ENCODE data around the gene KANSL1. TPM values are rescaled to one million over a fixed set of nuclear protein-coding genes. Genes with fewer than 3 reads are reported as not detected.

KANSL1 gene
- total and polyA plus RNA-seq, 10 of the 15 experiments (the other 5 are each of a cell fraction or from before 2014, with no cell fraction given): 4.7 to 60.6 (median 28.0) TPM

DNA sequence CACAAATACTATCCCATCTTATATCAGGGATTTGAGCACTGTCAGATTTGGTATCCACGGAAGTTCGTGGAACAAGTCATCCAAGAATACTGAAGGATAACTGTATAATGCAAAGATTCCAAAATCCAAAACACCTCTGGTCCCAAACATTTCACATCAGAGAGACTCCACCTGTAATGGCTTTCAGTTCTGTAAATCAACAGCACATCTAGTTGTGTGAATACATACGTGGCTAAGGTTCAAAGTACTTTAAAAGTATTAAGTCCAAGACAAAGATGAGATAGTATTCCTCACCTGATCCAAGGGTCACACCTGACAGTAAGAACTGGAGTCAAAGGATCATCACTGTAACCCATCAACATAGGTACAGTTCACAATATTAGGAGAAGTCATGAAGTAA lies 54.8 kb downstream of the KANSL1 start (continued):
- TF ChIP-seq, protein P1, sequence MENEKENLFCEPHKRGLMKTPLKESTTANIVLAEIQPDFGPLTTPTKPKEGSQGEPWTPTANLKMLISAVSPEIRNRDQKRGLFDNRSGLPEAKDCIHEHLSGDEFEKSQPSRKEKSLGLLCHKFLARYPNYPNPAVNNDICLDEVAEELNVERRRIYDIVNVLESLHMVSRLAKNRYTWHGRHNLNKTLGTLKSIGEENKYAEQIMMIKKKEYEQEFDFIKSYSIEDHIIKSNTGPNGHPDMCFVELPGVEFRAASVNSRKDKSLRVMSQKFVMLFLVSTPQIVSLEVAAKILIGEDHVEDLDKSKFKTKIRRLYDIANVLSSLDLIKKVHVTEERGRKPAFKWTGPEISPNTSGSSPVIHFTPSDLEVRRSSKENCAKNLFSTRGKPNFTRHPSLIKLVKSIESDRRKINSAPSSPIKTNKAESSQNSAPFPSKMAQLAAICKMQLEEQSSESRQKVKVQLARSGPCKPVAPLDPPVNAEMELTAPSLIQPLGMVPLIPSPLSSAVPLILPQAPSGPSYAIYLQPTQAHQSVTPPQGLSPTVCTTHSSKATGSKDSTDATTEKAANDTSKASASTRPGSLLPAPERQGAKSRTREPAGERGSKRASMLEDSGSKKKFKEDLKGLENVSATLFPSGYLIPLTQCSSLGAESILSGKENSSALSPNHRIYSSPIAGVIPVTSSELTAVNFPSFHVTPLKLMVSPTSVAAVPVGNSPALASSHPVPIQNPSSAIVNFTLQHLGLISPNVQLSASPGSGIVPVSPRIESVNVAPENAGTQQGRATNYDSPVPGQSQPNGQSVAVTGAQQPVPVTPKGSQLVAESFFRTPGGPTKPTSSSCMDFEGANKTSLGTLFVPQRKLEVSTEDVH (IDR thresholded peaks at IDR 0.05; ENCODE audit: low read depth, partially characterized antibody): no peak
- TF ChIP-seq JUND (IDR thresholded peaks at IDR 0.05; ENCODE audit: low read depth, low read length) (no peak), IKZF1 (conservative IDR thresholded peaks at IDR 0.05) (peak; percentile 62; the same call in 1 of the 2 replicates), RELA (IDR thresholded peaks at IDR 0.05; ENCODE audit: borderline replicate concordance, partially characterized antibody) (no peak), ZBED1 (IDR thresholded peaks at IDR 0.05; ENCODE audit: borderline replicate concordance) (no peak), NR2F1 (conservative IDR thresholded peaks at IDR 0.05) (no peak), PML (IDR thresholded peaks at IDR 0.05; ENCODE audit: low read length) (no peak), NBN (IDR thresholded peaks at IDR 0.05) (no peak), KAT2A (conservative IDR thresholded peaks at IDR 0.05; ENCODE audit: control insufficient read depth, low read depth, low read length) (no peak), FOS (IDR thresholded peaks at IDR 0.05; ENCODE audit: borderline replicate concordance, extremely low read depth, insufficient read length) (no peak), CREB1 (IDR thresholded peaks at IDR 0.05; ENCODE audit: low read depth) (no peak), IKZF2 (IDR thresholded peaks at IDR 0.05) (peak; percentile 66 to 82), CBFB (IDR thresholded peaks at IDR 0.05; ENCODE audit: low read depth) (no peak), RAD21 (IDR thresholded peaks at IDR 0.05; ENCODE audit: insufficient read depth, low read depth, low read length) (no peak), EZH2 (IDR thresholded peaks at IDR 0.05; ENCODE audit: borderline replicate concordance, control insufficient read depth, low read depth, low read length) (no peak), TCF3 (IDR thresholded peaks at IDR 0.05; ENCODE audit: borderline replicate concordance, insufficient read depth, low read depth, low read length) (no peak), SPI1 (IDR thresholded peaks at IDR 0.05; ENCODE audit: borderline replicate concordance, insufficient read depth, low read depth, low read length) (peak; percentile 56; the same call in 1 of the 2 replicates)
- TF ChIP-seq, protein P2, sequence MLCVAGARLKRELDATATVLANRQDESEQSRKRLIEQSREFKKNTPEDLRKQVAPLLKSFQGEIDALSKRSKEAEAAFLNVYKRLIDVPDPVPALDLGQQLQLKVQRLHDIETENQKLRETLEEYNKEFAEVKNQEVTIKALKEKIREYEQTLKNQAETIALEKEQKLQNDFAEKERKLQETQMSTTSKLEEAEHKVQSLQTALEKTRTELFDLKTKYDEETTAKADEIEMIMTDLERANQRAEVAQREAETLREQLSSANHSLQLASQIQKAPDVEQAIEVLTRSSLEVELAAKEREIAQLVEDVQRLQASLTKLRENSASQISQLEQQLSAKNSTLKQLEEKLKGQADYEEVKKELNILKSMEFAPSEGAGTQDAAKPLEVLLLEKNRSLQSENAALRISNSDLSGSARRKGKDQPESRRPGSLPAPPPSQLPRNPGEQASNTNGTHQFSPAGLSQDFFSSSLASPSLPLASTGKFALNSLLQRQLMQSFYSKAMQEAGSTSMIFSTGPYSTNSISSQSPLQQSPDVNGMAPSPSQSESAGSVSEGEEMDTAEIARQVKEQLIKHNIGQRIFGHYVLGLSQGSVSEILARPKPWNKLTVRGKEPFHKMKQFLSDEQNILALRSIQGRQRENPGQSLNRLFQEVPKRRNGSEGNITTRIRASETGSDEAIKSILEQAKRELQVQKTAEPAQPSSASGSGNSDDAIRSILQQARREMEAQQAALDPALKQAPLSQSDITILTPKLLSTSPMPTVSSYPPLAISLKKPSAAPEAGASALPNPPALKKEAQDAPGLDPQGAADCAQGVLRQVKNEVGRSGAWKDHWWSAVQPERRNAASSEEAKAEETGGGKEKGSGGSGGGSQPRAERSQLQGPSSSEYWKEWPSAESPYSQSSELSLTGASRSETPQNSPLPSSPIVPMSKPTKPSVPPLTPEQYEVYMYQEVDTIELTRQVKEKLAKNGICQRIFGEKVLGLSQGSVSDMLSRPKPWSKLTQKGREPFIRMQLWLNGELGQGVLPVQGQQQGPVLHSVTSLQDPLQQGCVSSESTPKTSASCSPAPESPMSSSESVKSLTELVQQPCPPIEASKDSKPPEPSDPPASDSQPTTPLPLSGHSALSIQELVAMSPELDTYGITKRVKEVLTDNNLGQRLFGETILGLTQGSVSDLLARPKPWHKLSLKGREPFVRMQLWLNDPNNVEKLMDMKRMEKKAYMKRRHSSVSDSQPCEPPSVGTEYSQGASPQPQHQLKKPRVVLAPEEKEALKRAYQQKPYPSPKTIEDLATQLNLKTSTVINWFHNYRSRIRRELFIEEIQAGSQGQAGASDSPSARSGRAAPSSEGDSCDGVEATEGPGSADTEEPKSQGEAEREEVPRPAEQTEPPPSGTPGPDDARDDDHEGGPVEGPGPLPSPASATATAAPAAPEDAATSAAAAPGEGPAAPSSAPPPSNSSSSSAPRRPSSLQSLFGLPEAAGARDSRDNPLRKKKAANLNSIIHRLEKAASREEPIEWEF (IDR thresholded peaks at IDR 0.05; ENCODE audit: insufficient replicate concordance, low read depth, low read length): no peak
